HepG2 (cell line): Measurements from ENCODE around the gene UBE2D4.
"Not testable (repeated sequence)": the region's sequence is repeated elsewhere in the genome, so short reads cannot be mapped to it uniquely, and the experiment has no call there.

Experiments used
- ADNP ChIP-seq: sonication (generic); formaldehyde crosslinking; IDR thresholded peaks from 2 replicates; pipeline ENCODE4 v1.4.0; 2020; ENCODE audit warnings: missing genetic modification reagents
- EZH2 ChIP-seq: conservative IDR thresholded peaks from 2 replicates; pipeline ENCODE4 v1.6.1; 2012; ENCODE audit warnings: mild to moderate bottlenecking, low read depth, low read length, moderate library complexity
- TF ChIP-seq, protein P1 (sequence below): sonication (generic); formaldehyde crosslinking; IDR thresholded peaks from 2 replicates; pipeline ENCODE4 v1.5.0; 2020; ENCODE audit warnings: mild to moderate bottlenecking, missing genetic modification reagents, moderate library complexity
- TF ChIP-seq, protein P2 (sequence below): sonication (generic); formaldehyde crosslinking; IDR thresholded peaks from 2 replicates; pipeline ENCODE4 v1.8.0; 2022; ENCODE audit warnings: mild to moderate bottlenecking, missing genetic modification reagents
- TF ChIP-seq, protein P3 (sequence below): IDR thresholded peaks from 2 replicates; pipeline ENCODE4 v1.6.1; 2016; ENCODE audit warnings: missing biosample characterization, missing genetic modification reagents, low read depth
- TF ChIP-seq, protein P4 (sequence below): sonication (generic); formaldehyde crosslinking; IDR thresholded peaks from 2 replicates; pipeline ENCODE4 v1.4.0; 2020; ENCODE audit warnings: missing genetic modification reagents

DNA sequence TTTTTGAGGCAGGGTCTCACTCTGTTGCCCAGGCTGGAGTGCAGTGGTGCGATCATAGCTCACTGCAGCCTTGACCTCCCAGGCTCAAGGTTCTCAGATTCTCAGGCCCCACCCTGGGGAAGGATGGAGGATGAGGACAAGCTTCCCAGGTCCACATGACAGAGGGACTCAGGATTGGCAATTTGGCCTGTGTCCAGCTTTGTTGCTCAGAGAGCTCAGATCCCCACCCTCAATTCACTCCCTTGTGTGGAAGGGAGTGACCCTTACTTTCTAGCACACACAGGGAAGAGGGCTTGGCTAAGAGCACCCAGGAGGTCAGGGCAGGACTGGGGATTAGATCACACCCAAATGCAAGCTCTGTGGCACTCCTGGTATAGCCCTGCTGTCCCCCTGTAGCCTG, 64.6 kb downstream of the UBE2D4 start:
- TF ChIP-seq, protein P1, sequence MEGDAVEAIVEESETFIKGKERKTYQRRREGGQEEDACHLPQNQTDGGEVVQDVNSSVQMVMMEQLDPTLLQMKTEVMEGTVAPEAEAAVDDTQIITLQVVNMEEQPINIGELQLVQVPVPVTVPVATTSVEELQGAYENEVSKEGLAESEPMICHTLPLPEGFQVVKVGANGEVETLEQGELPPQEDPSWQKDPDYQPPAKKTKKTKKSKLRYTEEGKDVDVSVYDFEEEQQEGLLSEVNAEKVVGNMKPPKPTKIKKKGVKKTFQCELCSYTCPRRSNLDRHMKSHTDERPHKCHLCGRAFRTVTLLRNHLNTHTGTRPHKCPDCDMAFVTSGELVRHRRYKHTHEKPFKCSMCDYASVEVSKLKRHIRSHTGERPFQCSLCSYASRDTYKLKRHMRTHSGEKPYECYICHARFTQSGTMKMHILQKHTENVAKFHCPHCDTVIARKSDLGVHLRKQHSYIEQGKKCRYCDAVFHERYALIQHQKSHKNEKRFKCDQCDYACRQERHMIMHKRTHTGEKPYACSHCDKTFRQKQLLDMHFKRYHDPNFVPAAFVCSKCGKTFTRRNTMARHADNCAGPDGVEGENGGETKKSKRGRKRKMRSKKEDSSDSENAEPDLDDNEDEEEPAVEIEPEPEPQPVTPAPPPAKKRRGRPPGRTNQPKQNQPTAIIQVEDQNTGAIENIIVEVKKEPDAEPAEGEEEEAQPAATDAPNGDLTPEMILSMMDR (CRISPR knock-in tag), result not testable (repeated sequence)
- not testable (repeated sequence) for TF ChIP-seq EZH2; ADNP (CRISPR knock-in tag)
- TF ChIP-seq, protein P2, sequence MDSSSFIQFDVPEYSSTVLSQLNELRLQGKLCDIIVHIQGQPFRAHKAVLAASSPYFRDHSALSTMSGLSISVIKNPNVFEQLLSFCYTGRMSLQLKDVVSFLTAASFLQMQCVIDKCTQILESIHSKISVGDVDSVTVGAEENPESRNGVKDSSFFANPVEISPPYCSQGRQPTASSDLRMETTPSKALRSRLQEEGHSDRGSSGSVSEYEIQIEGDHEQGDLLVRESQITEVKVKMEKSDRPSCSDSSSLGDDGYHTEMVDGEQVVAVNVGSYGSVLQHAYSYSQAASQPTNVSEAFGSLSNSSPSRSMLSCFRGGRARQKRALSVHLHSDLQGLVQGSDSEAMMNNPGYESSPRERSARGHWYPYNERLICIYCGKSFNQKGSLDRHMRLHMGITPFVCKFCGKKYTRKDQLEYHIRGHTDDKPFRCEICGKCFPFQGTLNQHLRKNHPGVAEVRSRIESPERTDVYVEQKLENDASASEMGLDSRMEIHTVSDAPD (CRISPR knock-in tag), result not testable (repeated sequence)
- TF ChIP-seq, protein P3, sequence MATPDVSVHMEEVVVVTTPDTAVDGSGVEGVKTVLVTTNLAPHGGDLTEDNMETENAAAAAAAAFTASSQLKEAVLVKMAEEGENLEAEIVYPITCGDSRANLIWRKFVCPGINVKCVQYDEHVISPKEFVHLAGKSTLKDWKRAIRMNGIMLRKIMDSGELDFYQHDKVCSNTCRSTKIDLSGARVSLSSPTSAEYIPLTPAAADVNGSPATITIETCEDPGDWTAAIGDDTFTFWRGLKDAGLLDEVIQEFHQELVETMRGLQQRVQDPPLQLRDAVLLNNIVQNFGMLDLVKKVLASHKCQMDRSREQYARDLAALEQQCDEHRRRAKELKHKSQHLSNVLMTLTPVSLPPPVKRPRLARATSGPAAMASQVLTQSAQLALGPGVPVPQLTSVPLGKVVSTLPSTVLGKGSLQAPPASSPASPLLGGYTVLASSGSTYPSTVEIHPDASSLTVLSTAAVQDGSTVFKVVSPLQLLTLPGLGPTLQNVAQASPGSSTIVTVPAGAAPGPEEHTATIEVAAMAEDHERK (CRISPR knock-in tag), result not testable (repeated sequence)
- TF ChIP-seq, protein P4, sequence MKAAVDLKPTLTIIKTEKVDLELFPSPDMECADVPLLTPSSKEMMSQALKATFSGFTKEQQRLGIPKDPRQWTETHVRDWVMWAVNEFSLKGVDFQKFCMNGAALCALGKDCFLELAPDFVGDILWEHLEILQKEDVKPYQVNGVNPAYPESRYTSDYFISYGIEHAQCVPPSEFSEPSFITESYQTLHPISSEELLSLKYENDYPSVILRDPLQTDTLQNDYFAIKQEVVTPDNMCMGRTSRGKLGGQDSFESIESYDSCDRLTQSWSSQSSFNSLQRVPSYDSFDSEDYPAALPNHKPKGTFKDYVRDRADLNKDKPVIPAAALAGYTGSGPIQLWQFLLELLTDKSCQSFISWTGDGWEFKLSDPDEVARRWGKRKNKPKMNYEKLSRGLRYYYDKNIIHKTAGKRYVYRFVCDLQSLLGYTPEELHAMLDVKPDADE (CRISPR knock-in tag), result not testable (repeated sequence)
